Rectal smooth muscle tissue (tissue), 1 donor: Measurements from ENCODE around the gene UFSP1.

Experiments used
- H3K27ac ChIP-seq: one replicate; pipeline ENCODE4 v1.7.0; 2013; ENCODE audit warnings: low read depth, low read length, inconsistent platforms
- H3K27me3 ChIP-seq: one replicate; pipeline ENCODE4 v1.7.0; 2013; ENCODE audit warnings: low read length; ENCODE audit not compliant: control insufficient read depth, insufficient read depth
- H3K36me3 ChIP-seq: one replicate; pipeline ENCODE4 v1.7.0; 2013; ENCODE audit warnings: low read length; ENCODE audit not compliant: control insufficient read depth, insufficient read depth
- H3K4me1 ChIP-seq: one replicate; pipeline ENCODE4 v1.7.0; 2013; ENCODE audit warnings: low read length; ENCODE audit not compliant: control insufficient read depth, insufficient read depth
- H3K4me3 ChIP-seq: one replicate; pipeline ENCODE4 v1.7.0; 2013; ENCODE audit warnings: low read length
- H3K9ac ChIP-seq: one replicate; pipeline ENCODE4 v1.7.0; 2013; ENCODE audit warnings: low read length

UFSP1 gene

DNA sequence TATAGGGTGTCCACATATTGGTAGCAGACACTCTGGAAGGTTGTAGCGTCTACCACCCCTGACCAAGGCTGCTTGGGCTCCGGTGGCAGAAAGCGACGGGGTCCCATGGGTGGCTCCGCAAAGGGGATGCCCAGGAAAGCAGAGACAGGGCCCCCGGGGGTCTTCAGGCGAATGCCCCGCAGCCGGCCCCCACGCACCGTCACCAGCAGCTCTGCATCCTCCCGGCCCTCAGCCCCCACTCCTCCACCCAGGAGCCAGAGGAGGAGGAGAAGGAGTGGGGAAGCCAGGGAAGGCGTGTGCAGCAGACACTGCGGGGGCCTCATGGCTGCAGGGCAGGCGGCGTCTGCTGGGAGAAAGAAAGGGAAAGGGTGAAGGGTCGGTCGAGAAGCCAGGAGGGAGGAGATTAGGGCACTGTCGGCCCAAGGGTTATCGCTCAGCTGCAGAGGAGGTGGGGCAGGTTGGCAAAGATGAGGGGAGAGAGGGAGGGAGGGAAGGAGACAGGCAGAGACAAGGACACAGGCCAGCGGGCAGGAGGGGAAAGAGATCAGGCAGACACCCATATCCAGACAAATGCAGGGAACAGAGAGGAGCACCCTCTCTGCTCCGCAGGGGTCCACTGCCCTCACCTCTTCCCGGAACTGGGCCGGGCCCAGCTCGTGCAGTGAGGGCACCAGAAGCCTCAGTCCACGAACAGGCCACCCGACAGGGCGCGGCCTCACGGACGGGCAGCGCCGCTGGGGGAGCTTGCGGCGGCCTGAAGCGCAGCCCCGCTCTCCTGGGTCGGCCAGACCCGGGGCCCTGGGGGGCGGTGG, 4.6 kb upstream of the UFSP1 start:
- Histone ChIP-seq H3K4me3 (no peak overlapping the region), H3K27ac (no peak overlapping the region), H3K9ac (no peak overlapping the region), H3K4me1 (peaks cover 2% of the 10 kb centered on the region), H3K36me3 (no peaks in the 10 kb centered on the region), H3K27me3 (peaks cover 12% of the 10 kb centered on the region)

GRCh38 chr7:100893318-100893895, 3.9 kb upstream of the UFSP1 start:
- H3K27ac ChIP-seq = no peak overlapping the region
- no peak overlapping the region for H3K9ac ChIP-seq
- H3K4me3 ChIP-seq = no peak overlapping the region
- H3K36me3 ChIP-seq = peaks cover 3% of the 10 kb centered on the region
- H3K4me1 ChIP-seq = peaks cover 9% of the 10 kb centered on the region
- H3K27me3 ChIP-seq = peaks cover 12% of the 10 kb centered on the region

GRCh38 chr7:100892364-100893317, 3.1 kb upstream of the UFSP1 start:
- H3K4me3 ChIP-seq = no peak overlapping the region
- peaks cover 7% of the 10 kb centered on the region for H3K36me3 ChIP-seq
- H3K4me1 ChIP-seq = peaks cover 10% of the 10 kb centered on the region
- peaks cover 12% of the 10 kb centered on the region for H3K27me3 ChIP-seq
- no peak overlapping the region for H3K27ac ChIP-seq
- H3K9ac ChIP-seq = no peak overlapping the region

- no peak overlapping the region for H3K4me3 ChIP-seq
- H3K27me3 ChIP-seq = peaks cover 12% of the 10 kb centered on the region
- H3K27ac ChIP-seq = no peak overlapping the region
- no peak overlapping the region for H3K9ac ChIP-seq
- H3K36me3 ChIP-seq = peaks cover 11% of the 10 kb centered on the region
- peaks cover 10% of the 10 kb centered on the region for H3K4me1 ChIP-seq
These were observed 2.2 kb upstream of the UFSP1 start for GRCh38 chr7:100891568-100892247.

GRCh38 chr7:100890653-100891567, 1.4 kb upstream of the UFSP1 start:
- peak overlapping the region; percentile 80 for H3K27ac ChIP-seq
- no peak overlapping the region for H3K9ac ChIP-seq
- H3K36me3 ChIP-seq = peaks cover 19% of the 10 kb centered on the region
- peak overlapping the region; percentile 60 for H3K4me3 ChIP-seq
- H3K27me3 ChIP-seq = peaks cover 5% of the 10 kb centered on the region
- peaks cover 10% of the 10 kb centered on the region for H3K4me1 ChIP-seq

- Histone ChIP-seq H3K36me3 (peaks cover 34% of the 10 kb centered on the region), H3K27ac (peak overlapping the region; percentile 80), H3K27me3 (peaks cover 5% of the 10 kb centered on the region), H3K4me3 (peak overlapping the region; percentile 79), H3K9ac (peak overlapping the region; percentile 66), H3K4me1 (peaks cover 10% of the 10 kb centered on the region)
These were observed 1.1 kb downstream of the UFSP1 start for GRCh38 chr7:100888291-100888987.

GRCh38 chr7:100887516-100888290, 1.8 kb downstream of the UFSP1 start:
- H3K4me1 ChIP-seq = peaks cover 10% of the 10 kb centered on the region
- H3K27ac ChIP-seq = no peak overlapping the region
- H3K36me3 ChIP-seq = peaks cover 37% of the 10 kb centered on the region
- H3K27me3 ChIP-seq = peaks cover 5% of the 10 kb centered on the region
- no peak overlapping the region for H3K4me3 ChIP-seq
- no peak overlapping the region for H3K9ac ChIP-seq

- H3K36me3 ChIP-seq = peaks cover 38% of the 10 kb centered on the region
- H3K9ac ChIP-seq = no peak overlapping the region
- H3K27ac ChIP-seq = no peak overlapping the region
- peaks cover 10% of the 10 kb centered on the region for H3K4me1 ChIP-seq
- H3K27me3 ChIP-seq = no peaks in the 10 kb centered on the region
- H3K4me3 ChIP-seq = no peak overlapping the region
These were observed 2.5 kb downstream of the UFSP1 start for GRCh38 chr7:100886936-100887515.

GRCh38 chr7:100886142-100886935, 3.2 kb downstream of the UFSP1 start:
- Histone ChIP-seq H3K27ac (no peak overlapping the region), H3K4me1 (peaks cover 10% of the 10 kb centered on the region), H3K36me3 (peaks cover 45% of the 10 kb centered on the region), H3K9ac (no peak overlapping the region), H3K27me3 (no peaks in the 10 kb centered on the region), H3K4me3 (no peak overlapping the region)
